CD4-positive, alpha-beta T cell treated with Interleukin-15 for 1 hour (primary cell): ENCODE measurements around the gene GP1BB.
"Not testable (repeated sequence)": the region's sequence is repeated elsewhere in the genome, so short reads cannot be mapped to it uniquely, and the experiment has no call there.

Source experiments
- DNase-seq: peaks from one replicate; pipeline ENCODE4 v3.0.0-alpha.2; 2020

Gene GP1BB

GRCh38 chr22:19714312-19715187, 8.8 kb upstream of the GP1BB start, which contains the start of gene SEPTIN5:
Gene SEPTIN5 (plus strand): TSS chr22:19714503. CDS start chr22:19714589, 86 bp downstream.
- no peak for DNase-seq

- DNase-seq = no peak
These were observed 8.0 kb upstream of the GP1BB start for GRCh38 chr22:19715188-19715930.

GRCh38 chr22:19716041-19716828, 7.1 kb upstream of the GP1BB start:
- no peak for DNase-seq

GRCh38 chr22:19716829-19717105, 6.6 kb upstream of the GP1BB start:
- no peak for DNase-seq

- no peak for DNase-seq
These were observed 6.2 kb upstream of the GP1BB start for GRCh38 chr22:19717181-19717580.

GRCh38 chr22:19717691-19718455, 5.5 kb upstream of the GP1BB start:
- DNase-seq = peak; percentile 77

- DNase-seq = no peak
These were observed 4.8 kb upstream of the GP1BB start for GRCh38 chr22:19718456-19719049.

GRCh38 chr22:19719050-19719482, 4.3 kb upstream of the GP1BB start:
- DNase-seq = no peak

GRCh38 chr22:19719488-19720021, 3.8 kb upstream of the GP1BB start:
- no peak for DNase-seq

- DNase-seq = no peak
These were observed 3.0 kb upstream of the GP1BB start for GRCh38 chr22:19720150-19720827.

- DNase-seq = no peak
These were observed 2.4 kb upstream of the GP1BB start for GRCh38 chr22:19720999-19721329.

- no peak for DNase-seq
These were observed 1.8 kb upstream of the GP1BB start for GRCh38 chr22:19721330-19722177.

GRCh38 chr22:19722178-19722981, 959 bp upstream of the GP1BB start:
- DNase-seq = no peak

GRCh38 chr22:19722982-19723231, 432 bp upstream of the GP1BB start:
- no peak for DNase-seq

- DNase-seq = no peak
These were observed 866 bp downstream of the GP1BB start for GRCh38 chr22:19723983-19724827.

- DNase-seq = no peak
These were observed 1.8 kb downstream of the GP1BB start for GRCh38 chr22:19724927-19725661.

GRCh38 chr22:19726064-19726788, 2.9 kb downstream of the GP1BB start:
- not testable (repeated sequence) for DNase-seq
